ENCODE measurements around the gene BTBD9. TPM values are rescaled to one million over a fixed set of nuclear protein-coding genes. Genes with fewer than 3 reads are reported as not detected.

The BTBD9 gene
- total and polyA plus RNA-seq, 2 experiments from 2014 or later: 10.0 to 13.7 TPM

GRCh38 chr6:38654263-38654662 is 14.5 kb upstream of the BTBD9 start:
- Histone ChIP-seq H3K27me3 (replicated peaks; ENCODE audit: insufficient read depth) (no peaks in the 10 kb centered on the region), H3K9me3 (ENCODE audit: low read depth) (no peaks in the 10 kb centered on the region), H3K4me1 (ENCODE audit: insufficient read depth) (no peaks in the 10 kb centered on the region), H3K27ac (no peak overlapping the region), H3K9ac (no peak overlapping the region), H3K4me3 (no peak overlapping the region), H4K20me1 (ENCODE audit: insufficient read depth) (no peaks in the 10 kb centered on the region), H3K36me3 (ENCODE audit: low read depth) (no peaks in the 10 kb centered on the region), H3K79me2 (ENCODE audit: insufficient read depth) (no peaks in the 10 kb centered on the region), H2AFZ (no peak overlapping the region), H3F3A (ENCODE audit: insufficient read depth) (no peaks in the 10 kb centered on the region), H3K4me2 (ENCODE audit: unreplicated experiment) (no peak overlapping the region), H3K9me2 (ENCODE audit: insufficient read depth) (no peaks in the 10 kb centered on the region)
- TF ChIP-seq EZH2 (IDR thresholded peaks at IDR 0.05; ENCODE audit: insufficient read depth, poor library complexity, severe bottlenecking): no peak
- TF ChIP-seq EZH2phosphoT487 (IDR thresholded peaks at IDR 0.05; ENCODE audit: insufficient read depth, low read depth): no peak
- in situ Hi-C loops (cut with MboI): no loop called here
- no peak for DNase-seq
- WGBS, 2 experiments (ENCODE audit: low coverage in 1 of 2, low lambda C conversion rate in 2 of 2, missing lambda C conversion rate in 2 of 2): 94% methylated on average over 2 of the region's 2 CpGs

GRCh38 chr6:38651121-38651784 is 11.5 kb upstream of the BTBD9 start:
- no peak for TF ChIP-seq EZH2 (IDR thresholded peaks at IDR 0.05; ENCODE audit: insufficient read depth, poor library complexity, severe bottlenecking)
- TF ChIP-seq EZH2phosphoT487 (IDR thresholded peaks at IDR 0.05; ENCODE audit: insufficient read depth, low read depth): no peak
- WGBS, 2 experiments (ENCODE audit: low coverage in 1 of 2, low lambda C conversion rate in 2 of 2, missing lambda C conversion rate in 2 of 2): 93 to 96% methylated on average over 2 of the region's 2 CpGs
- Histone ChIP-seq H3K4me2 (ENCODE audit: unreplicated experiment) (no peak overlapping the region), H4K20me1 (ENCODE audit: insufficient read depth) (no peaks in the 10 kb centered on the region), H3K27ac (no peak overlapping the region), H3F3A (ENCODE audit: insufficient read depth) (no peaks in the 10 kb centered on the region), H3K9me2 (ENCODE audit: insufficient read depth) (no peaks in the 10 kb centered on the region), H3K27me3 (replicated peaks; ENCODE audit: insufficient read depth) (no peaks in the 10 kb centered on the region), H3K4me1 (ENCODE audit: insufficient read depth) (no peaks in the 10 kb centered on the region), H3K79me2 (ENCODE audit: insufficient read depth) (no peaks in the 10 kb centered on the region), H3K36me3 (ENCODE audit: low read depth) (no peaks in the 10 kb centered on the region), H2AFZ (no peak overlapping the region), H3K9ac (no peak overlapping the region), H3K9me3 (ENCODE audit: low read depth) (no peaks in the 10 kb centered on the region), H3K4me3 (no peak overlapping the region)
- in situ Hi-C loops (cut with MboI): no loop called here
- DNase-seq: no peak

- no peaks in the 10 kb centered on the region for H3K9me2 ChIP-seq (ENCODE audit: insufficient read depth)
- H3F3A ChIP-seq (ENCODE audit: insufficient read depth): no peaks in the 10 kb centered on the region
- H3K27me3 ChIP-seq (replicated peaks; ENCODE audit: insufficient read depth): no peaks in the 10 kb centered on the region
- no peaks in the 10 kb centered on the region for H3K4me1 ChIP-seq (ENCODE audit: insufficient read depth)
- in situ Hi-C loops (cut with MboI): no loop called here
- H3K79me2 ChIP-seq (ENCODE audit: insufficient read depth): no peaks in the 10 kb centered on the region
- H3K9me3 ChIP-seq (ENCODE audit: low read depth): no peaks in the 10 kb centered on the region
- H3K27ac ChIP-seq: no peak overlapping the region
- H2AFZ ChIP-seq: no peak overlapping the region
- TF ChIP-seq EZH2phosphoT487 (IDR thresholded peaks at IDR 0.05; ENCODE audit: insufficient read depth, low read depth) (no peak), EZH2 (IDR thresholded peaks at IDR 0.05; ENCODE audit: insufficient read depth, poor library complexity, severe bottlenecking) (no peak)
- no peak for DNase-seq
- WGBS, 2 experiments (ENCODE audit: low coverage in 1 of 2, low lambda C conversion rate in 2 of 2, missing lambda C conversion rate in 2 of 2): 90 to 92% methylated on average over 5 of the region's 5 CpGs
- no peak overlapping the region for H3K9ac ChIP-seq
- H3K36me3 ChIP-seq (ENCODE audit: low read depth): no peaks in the 10 kb centered on the region
- no peak overlapping the region for H3K4me2 ChIP-seq (ENCODE audit: unreplicated experiment)
- H3K4me3 ChIP-seq: no peak overlapping the region
- H4K20me1 ChIP-seq (ENCODE audit: insufficient read depth): no peaks in the 10 kb centered on the region
Observed at GRCh38 chr6:38650207-38650752, 10.6 kb upstream of the BTBD9 start.

GRCh38 chr6:38649744-38650143 is 10.0 kb upstream of the BTBD9 start:
- in situ Hi-C loops (cut with MboI): no loop called here
- TF ChIP-seq EZH2 (IDR thresholded peaks at IDR 0.05; ENCODE audit: insufficient read depth, poor library complexity, severe bottlenecking) (no peak), EZH2phosphoT487 (IDR thresholded peaks at IDR 0.05; ENCODE audit: insufficient read depth, low read depth) (no peak)
- no peak overlapping the region for H3K4me2 ChIP-seq (ENCODE audit: unreplicated experiment)
- no peak overlapping the region for H3K4me3 ChIP-seq
- H3F3A ChIP-seq (ENCODE audit: insufficient read depth): no peaks in the 10 kb centered on the region
- DNase-seq: no peak
- H3K9me2 ChIP-seq (ENCODE audit: insufficient read depth): no peaks in the 10 kb centered on the region
- no peaks in the 10 kb centered on the region for H3K36me3 ChIP-seq (ENCODE audit: low read depth)
- no peaks in the 10 kb centered on the region for H3K9me3 ChIP-seq (ENCODE audit: low read depth)
- H4K20me1 ChIP-seq (ENCODE audit: insufficient read depth): no peaks in the 10 kb centered on the region
- no peak overlapping the region for H3K27ac ChIP-seq
- H3K27me3 ChIP-seq (replicated peaks; ENCODE audit: insufficient read depth): no peaks in the 10 kb centered on the region
- WGBS, 2 experiments (ENCODE audit: low coverage in 1 of 2, low lambda C conversion rate in 2 of 2, missing lambda C conversion rate in 2 of 2): 95 to 98% methylated on average over 2 of the region's 2 CpGs
- no peak overlapping the region for H3K9ac ChIP-seq
- H3K4me1 ChIP-seq (ENCODE audit: insufficient read depth): no peaks in the 10 kb centered on the region
- H3K79me2 ChIP-seq (ENCODE audit: insufficient read depth): no peaks in the 10 kb centered on the region
- no peak overlapping the region for H2AFZ ChIP-seq

Data from GM23248 (cell line).